K562 (cell line): ENCODE results near the gene USP20. TPM values are rescaled to one million over a fixed set of nuclear protein-coding genes. Genes with fewer than 3 reads are reported as not detected.

ENCODE experiments used
- ELF2 ChIP-seq: fragments of 250-450 bp; sonication (Bioruptor Pico); IDR thresholded peaks from 2 replicates; pipeline ENCODE4 v1.5.0; 2021; ENCODE audit warnings: mild to moderate bottlenecking
- GABPB1 ChIP-seq: sonication (generic); formaldehyde crosslinking; IDR thresholded peaks from 2 replicates; pipeline ENCODE4 v1.8.0; 2022; ENCODE audit warnings: mild to moderate bottlenecking, missing genetic modification reagents
- HDAC1 ChIP-seq, 2 experiments: fragments of 450-650 bp; IDR thresholded peaks; 2 replicates each; pipeline ENCODE4 v1.6.1; 2016 to 2017; ENCODE audit warnings: inconsistent platforms in 1 of 2, mild to moderate bottlenecking in 1 of 2, moderate library complexity in 1 of 2
- MCM2 ChIP-seq: fragments of 450-650 bp; IDR thresholded peaks from 2 replicates; pipeline ENCODE4 v1.6.1; 2017; ENCODE audit warnings: low read depth, mild to moderate bottlenecking
- MXD1 ChIP-seq: fragments of 250-450 bp; sonication (Bioruptor Pico); IDR thresholded peaks from 2 replicates; pipeline ENCODE4 v1.8.0; 2021; ENCODE audit warnings: borderline replicate concordance, mild to moderate bottlenecking, moderate library complexity; ENCODE audit not compliant: poor library complexity, severe bottlenecking
- NEUROD1 ChIP-seq: fragments of 150-350 bp; IDR thresholded peaks from 2 replicates; pipeline ENCODE4 v1.6.1; 2014; ENCODE audit warnings: borderline replicate concordance, low read length, low read depth; ENCODE audit not compliant: partially characterized antibody
- NONO ChIP-seq, 2 experiments: fragments of 200-400 bp in 1 of 2; fragments of 450-650 bp in 1 of 2; formaldehyde crosslinking in 1 of 2; IDR thresholded peaks; 2 replicates each; pipeline ENCODE4 v1.6.1; 2017; ENCODE audit warnings: low read depth in 2 of 2, mild to moderate bottlenecking in 2 of 2, moderate library complexity in 2 of 2, low read length in 1 of 2
- PHF20 ChIP-seq: fragments of 450-650 bp; IDR thresholded peaks from 2 replicates; pipeline ENCODE4 v1.6.1; 2018; ENCODE audit not compliant: partially characterized antibody
- RBFOX2 ChIP-seq: fragments of 200-400 bp; formaldehyde crosslinking; IDR thresholded peaks from 2 replicates; pipeline ENCODE4 v1.6.1; 2017; ENCODE audit warnings: low read depth, mild to moderate bottlenecking, low read length, moderate library complexity
- ZBTB17 ChIP-seq: fragments of 450-650 bp; formaldehyde crosslinking; IDR thresholded peaks from 2 replicates; pipeline ENCODE4 v1.4.0; 2020; ENCODE audit warnings: mild to moderate bottlenecking
- ZNF197 ChIP-seq: fragments of 200-800 bp; sonication (Bioruptor generic); IDR thresholded peaks from 2 replicates; pipeline ENCODE4 v1.6.1; 2016; ENCODE audit warnings: low read depth, missing genetic modification characterization, missing compliant biosample characterization
- ZNF282 ChIP-seq: sonication (generic); formaldehyde crosslinking; IDR thresholded peaks from 2 replicates; pipeline ENCODE4 v1.8.1; 2023; ENCODE audit warnings: missing genetic modification reagents
- ZNF695 ChIP-seq: fragments of 450-650 bp; formaldehyde crosslinking; IDR thresholded peaks from 2 replicates; pipeline ENCODE4 v1.4.0; 2020; ENCODE audit warnings: mild to moderate bottlenecking, moderate library complexity
- ZNF699 ChIP-seq: fragments of 250-450 bp; sonication (Bioruptor Pico); IDR thresholded peaks from 2 replicates; pipeline ENCODE4 v1.8.0; 2021; ENCODE audit warnings: mild to moderate bottlenecking, moderate library complexity; ENCODE audit not compliant: insufficient replicate concordance
- polyA plus RNA-seq, 8 experiments: library from polyadenylated mRNA; depleted of rRNA in 4 of 8; stranded (reverse) in 5 of 8; unstranded in 3 of 8; fragments of >200 nt; fragmentation: Nextera tagmentation in 2 of 8; fragmentation: Illumina TruSeq in 1 of 8; extraction: Ambion mirVana in 2 of 8; extraction: Trizol in 1 of 8; gene quantifications; 2 replicates each; pipeline versions ENCODE4 v1.2.1 to v1.2.3, GENCODE V29; 2011 to 2014; ENCODE audit warnings: inconsistent platforms in 1 of 8, missing spikeins in 1 of 8
- total RNA-seq, 7 experiments: library from RNA; depleted of rRNA in 6 of 7; stranded (reverse); fragments of >200 nt in 6 of 7; fragmentation: Illumina TruSeq in 2 of 7; extraction: Trizol in 2 of 7; gene quantifications; 2 replicates each; pipeline versions ENCODE4 v1.2.1 to v1.2.3, GENCODE V29; 2011 to 2021; ENCODE audit warnings: low replicate concordance in 1 of 7
- TF ChIP-seq, protein P1 (sequence below): fragments of 450-650 bp; IDR thresholded peaks from 2 replicates; pipeline ENCODE4 v1.6.1; 2018; ENCODE audit not compliant: partially characterized antibody
- TF ChIP-seq, protein P2 (sequence below): fragments of 450-650 bp; formaldehyde crosslinking; IDR thresholded peaks from 2 replicates; pipeline ENCODE4 v1.4.0; 2020; ENCODE audit warnings: mild to moderate bottlenecking, mixed read lengths

USP20 gene
- total and polyA plus RNA-seq, 9 of the 15 experiments (the other 6 are each of a cell fraction or from before 2014, with no cell fraction given), result 1.9 to 136 (median 49.1) TPM

GRCh38 chr9:129822898-129823541, 12.2 kb upstream of the USP20 start (continued):
- TF ChIP-seq, protein P1, sequence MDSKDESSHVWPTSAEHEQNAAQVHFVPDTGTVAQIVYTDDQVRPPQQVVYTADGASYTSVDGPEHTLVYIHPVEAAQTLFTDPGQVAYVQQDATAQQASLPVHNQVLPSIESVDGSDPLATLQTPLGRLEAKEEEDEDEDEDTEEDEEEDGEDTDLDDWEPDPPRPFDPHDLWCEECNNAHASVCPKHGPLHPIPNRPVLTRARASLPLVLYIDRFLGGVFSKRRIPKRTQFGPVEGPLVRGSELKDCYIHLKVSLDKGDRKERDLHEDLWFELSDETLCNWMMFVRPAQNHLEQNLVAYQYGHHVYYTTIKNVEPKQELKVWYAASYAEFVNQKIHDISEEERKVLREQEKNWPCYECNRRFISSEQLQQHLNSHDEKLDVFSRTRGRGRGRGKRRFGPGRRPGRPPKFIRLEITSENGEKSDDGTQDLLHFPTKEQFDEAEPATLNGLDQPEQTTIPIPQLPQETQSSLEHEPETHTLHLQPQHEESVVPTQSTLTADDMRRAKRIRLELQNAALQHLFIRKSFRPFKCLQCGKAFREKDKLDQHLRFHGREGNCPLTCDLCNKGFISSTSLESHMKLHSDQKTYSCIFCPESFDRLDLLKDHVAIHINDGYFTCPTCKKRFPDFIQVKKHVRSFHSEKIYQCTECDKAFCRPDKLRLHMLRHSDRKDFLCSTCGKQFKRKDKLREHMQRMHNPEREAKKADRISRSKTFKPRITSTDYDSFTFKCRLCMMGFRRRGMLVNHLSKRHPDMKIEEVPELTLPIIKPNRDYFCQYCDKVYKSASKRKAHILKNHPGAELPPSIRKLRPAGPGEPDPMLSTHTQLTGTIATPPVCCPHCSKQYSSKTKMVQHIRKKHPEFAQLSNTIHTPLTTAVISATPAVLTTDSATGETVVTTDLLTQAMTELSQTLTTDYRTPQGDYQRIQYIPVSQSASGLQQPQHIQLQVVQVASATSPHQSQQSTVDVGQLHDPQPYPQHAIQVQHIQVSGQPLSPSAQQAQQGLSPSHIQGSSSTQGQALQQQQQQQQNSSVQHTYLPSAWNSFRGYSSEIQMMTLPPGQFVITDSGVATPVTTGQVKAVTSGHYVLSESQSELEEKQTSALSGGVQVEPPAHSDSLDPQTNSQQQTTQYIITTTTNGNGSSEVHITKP, result peak; percentile 75
- no peak for TF ChIP-seq ZNF197 (CRISPR knock-in tag)
- no peak for TF ChIP-seq MCM2
- no peak for TF ChIP-seq ZNF282
- peak; percentile 59; the same call in 1 of the 2 replicates for TF ChIP-seq ZBTB17 (CRISPR knock-in tag)
- TF ChIP-seq ZNF699 (CRISPR knock-in tag), result no peak
- TF ChIP-seq ZNF695, result no peak
- TF ChIP-seq NONO (IDR thresholded peaks at IDR 0.05; ENCODE audit: low read depth in 2 of 2, low read length in 1 of 2), result no peak
- peak; percentile 35; the same call in 1 of the 2 replicates for TF ChIP-seq GABPB1
- TF ChIP-seq HDAC1 (IDR thresholded peaks at IDR 0.05), result peak in 1 of 2 experiments; percentile 62; a peak in 2 of 4 replicates
- no peak for TF ChIP-seq NEUROD1
- TF ChIP-seq RBFOX2, result peak; percentile 67
- TF ChIP-seq, protein P2, sequence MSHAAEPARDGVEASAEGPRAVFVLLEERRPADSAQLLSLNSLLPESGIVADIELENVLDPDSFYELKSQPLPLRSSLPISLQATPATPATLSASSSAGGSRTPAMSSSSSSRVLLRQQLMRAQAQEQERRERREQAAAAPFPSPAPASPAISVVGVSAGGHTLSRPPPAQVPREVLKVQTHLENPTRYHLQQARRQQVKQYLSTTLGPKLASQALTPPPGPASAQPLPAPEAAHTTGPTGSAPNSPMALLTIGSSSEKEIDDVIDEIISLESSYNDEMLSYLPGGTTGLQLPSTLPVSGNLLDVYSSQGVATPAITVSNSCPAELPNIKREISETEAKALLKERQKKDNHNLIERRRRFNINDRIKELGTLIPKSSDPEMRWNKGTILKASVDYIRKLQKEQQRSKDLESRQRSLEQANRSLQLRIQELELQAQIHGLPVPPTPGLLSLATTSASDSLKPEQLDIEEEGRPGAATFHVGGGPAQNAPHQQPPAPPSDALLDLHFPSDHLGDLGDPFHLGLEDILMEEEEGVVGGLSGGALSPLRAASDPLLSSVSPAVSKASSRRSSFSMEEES (CRISPR knock-in tag), result no peak
- TF ChIP-seq PHF20, result peak; percentile 66
- no peak for TF ChIP-seq MXD1 (CRISPR knock-in tag)
- TF ChIP-seq ELF2, result peak; percentile 70
